ENCODE measurements around the gene ALG9.

The ALG9 gene

DNA sequence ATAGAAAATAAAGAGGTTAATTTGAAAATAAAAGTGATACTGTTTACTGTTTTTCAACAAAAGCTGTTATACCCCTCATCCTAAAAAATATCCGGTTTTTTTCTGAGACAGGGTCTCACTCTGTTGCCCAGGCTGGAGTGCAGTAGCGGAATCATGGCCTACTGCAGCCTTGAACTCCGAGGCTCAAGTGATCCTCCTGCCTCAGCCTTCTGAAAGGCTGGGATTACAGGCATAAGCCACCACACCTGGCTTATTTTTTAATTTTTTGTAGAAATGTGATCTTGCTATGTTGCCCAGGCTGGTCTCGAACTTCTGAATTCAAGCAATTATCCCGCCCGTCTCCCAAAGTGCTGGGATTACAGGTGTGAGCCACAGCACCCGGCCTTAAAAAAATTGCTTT is 35.7 kb downstream of the ALG9 start:
- no peak for DNase-seq (ENCODE audit: low read depth)

DNA sequence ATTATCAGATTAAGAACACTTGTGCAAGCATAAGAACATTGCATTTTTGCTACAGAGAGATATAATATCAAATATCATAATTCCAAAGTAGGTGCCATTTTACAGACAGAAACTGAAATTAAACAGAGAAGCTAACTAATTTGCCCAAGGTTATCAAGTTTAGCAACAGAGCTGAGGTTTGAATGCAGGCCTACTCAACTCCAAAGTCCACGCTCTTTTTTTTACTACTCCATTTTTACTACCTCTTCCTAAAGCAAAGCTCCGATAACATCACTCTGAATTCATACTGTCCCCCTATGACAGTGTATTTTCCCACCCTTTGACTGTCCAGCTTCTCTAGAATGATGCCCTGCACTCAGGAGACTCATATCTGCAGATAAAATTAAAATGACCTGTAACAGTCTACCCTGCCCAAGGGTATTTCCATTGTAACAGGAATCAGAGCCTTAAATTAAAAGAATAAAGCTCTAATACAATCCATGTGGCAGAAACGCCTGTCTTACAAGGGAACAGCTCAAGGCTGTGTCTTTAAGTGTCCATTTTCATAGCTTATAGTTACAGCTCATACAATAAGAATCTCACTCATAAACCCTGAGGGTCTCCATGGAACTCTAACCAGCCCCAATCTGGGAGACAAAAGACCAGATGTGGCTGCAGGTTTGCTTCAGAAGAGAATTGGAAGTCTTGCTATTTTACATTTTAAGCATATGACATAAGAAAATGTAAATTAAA is 36.8 kb downstream of the ALG9 start:
- DNase-seq (ENCODE audit: low read depth): no peak

DNA sequence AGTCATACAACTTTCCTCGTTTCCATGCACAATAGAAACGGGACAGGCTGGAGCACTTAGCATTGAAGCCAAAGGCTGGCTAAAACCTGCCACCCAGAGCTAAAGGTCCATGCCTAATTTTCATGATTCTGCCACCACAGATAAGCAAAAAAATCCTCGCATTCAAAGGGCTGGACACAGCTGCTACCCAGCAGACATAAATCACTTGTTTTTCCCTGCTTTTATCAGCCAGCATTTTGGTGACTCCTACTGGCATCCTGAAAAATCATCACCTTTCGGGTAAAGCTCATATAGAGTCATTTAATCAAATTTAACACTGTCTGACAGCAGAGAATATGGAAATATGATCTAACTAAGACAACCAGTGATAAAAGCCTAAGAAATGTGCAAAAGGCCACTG is 37.9 kb downstream of the ALG9 start:
- no peak for DNase-seq (ENCODE audit: low read depth)

DNA sequence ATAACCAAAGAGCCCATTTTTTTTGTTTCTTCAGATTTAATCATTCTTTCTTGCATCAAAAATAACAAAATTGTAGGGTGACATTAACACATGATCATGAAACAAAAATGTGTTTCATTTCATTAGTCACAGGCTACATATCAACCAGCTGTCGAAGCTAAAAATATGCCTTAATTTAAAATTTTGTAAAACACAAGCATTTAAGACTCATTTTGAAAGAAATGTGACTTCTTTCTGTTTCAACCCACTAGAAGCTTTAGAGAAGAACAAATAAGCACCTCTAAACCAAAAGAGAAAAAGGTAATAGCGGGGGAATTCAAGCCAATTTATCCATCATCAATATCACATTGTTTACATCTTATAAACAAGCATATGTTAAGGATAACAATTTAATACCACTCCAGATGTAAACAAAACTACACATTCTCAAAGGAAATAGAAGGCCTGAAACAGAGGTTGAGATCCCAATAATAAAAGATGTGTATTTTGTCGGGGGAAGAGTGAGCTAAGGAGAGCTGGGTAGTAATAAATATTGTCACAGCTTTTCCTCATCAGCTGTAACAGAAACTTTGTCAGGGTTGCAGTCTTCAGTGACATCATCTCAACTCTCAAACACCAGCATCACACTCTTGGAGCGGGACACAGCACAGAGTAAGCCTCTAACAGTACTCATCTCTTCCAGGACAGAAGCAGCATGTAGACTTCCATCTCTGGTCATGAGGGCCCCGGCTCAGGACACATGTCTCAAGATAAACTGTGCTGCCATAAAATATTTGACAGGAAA is 42.0 kb downstream of the ALG9 start:
- no peak for DNase-seq (ENCODE audit: low read depth)

DNA sequence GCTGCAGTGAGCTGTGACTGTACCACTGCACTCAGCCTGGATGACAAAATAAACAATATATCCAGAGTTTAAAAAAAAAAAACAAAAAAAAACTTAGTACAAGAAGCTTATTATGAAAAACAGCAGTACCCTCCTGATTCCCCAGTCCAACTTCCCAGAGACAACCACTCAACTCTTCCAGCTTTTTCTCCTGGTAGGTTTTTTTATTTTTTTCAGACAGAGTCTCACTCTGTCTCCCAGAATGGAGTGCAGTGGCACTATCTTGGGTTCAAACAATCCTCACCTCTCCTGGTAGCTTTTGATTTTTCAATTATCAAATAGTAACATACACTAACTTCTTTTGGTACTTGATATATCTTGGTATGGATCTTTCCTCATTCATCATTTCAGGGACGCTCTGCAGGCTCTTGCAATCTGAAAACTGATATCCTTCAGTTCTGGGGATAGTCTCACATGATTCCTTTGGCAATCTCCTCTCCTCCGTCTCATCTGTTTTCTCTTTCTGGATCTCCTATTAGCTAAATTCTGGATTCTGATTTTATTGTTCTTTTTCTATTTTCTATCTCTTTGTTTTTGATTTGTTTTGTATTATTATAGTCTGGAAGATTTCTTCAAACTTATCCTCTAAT is 44.9 kb downstream of the ALG9 start:
- DNase-seq (ENCODE audit: low read depth): no peak

DNA sequence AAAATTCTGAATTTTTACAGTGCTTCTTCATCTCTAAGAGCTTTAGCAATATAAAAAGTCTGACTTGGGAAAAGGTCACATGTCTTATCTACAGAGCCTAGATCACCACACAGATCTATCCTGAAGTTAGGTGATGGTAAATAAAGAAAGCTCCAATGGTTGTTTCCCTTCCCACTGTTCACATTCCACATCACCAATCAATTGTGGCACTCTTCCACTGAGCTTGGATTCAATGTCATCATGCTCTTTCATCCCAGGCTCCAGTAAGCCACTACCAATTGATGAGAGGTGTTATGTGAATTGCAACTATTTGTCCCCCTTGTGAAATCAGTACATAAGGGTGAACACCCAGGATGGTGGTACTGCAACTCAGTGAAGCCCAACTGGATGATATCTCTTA is 47.8 kb downstream of the ALG9 start:
- DNase-seq (ENCODE audit: low read depth): no peak

DNA sequence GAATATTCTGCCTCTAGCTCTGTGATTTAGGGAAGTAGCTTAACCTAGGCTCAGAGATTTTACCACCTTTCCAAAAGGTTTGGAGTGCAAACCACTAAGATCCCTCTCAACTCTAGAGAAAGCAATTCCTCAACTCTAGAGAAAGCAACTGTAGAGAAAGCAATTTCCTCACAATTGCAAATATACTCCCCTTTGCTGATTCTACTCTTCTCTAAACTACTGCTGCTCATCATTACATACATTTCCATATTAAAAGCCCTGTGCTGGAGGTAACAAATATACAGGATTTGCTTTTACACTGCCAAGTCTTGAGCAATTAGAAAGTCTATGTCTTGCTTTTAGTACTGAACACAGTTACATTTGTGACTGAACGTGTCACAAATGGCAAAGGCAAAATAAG is 48.2 kb downstream of the ALG9 start:
- DNase-seq (ENCODE audit: low read depth): no peak

DNA sequence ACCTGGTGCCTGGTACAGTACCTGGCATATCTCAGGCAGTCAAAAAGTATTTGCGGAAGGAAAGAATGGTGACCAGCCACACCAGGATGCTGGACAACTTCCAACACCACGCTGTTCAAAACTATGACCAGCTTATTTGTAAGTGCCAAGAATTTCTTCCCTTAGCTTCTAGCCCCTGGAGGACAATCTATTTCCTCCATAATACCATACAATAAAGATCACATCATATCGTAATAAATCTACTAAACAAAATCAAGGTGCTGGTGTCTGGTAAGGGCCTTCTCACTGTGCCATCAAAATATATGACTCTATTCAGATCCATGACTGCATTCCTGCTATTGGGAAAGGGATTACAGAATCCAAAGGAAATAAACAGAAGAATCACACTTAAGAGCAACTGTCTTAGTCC is 51.5 kb downstream of the ALG9 start:
- DNase-seq (ENCODE audit: low read depth): no peak

DNA sequence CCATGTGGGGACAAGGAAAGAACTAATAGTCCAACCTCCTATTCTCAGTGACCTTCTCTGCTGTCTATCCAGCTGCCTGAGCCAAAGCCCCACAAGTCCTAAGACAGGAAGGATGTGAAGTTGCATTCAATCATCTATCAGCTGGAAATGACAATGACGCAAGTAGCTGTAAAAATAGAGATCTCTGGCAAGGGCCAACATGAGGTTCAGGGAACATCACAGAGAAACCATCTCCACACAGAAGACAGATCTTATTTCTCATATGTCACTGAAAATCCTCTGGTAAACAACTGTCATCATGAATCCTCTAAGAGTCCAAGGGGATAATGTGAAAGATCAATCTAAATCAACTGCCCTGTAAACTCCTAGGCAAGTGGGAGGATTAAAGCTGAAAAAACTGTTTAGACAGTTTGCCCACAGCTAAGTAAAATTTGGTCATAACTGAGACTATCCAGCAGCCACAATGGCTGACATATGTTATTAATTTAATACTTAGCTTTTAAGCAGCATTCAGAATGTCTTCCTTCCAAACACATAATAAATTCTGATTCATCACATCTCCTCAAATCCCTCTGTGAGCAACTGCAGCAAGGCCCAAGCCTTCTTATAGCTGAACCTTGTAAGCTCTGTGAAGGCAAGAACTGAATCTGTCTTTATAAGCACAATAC is 52.1 kb downstream of the ALG9 start:
- DNase-seq (ENCODE audit: low read depth): no peak

DNA sequence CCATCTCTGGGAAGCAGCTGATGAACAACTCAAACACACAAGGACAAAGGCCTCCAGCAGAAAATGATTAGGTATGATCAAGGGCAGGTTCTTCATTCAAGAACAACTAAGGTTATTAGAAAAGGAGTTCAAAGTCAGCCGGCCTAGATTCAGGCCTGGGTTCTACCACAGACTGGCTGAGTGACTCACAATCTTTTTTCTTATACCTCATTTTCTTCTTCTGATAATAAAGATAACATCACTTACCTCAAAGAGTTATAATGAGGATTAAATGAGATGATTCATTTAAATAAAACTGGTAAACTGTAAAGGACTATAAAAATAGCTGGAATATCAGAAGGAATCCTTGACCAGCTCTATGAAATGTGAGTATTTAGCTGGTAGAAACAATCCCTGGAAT is 55.9 kb downstream of the ALG9 start:
- no peak for DNase-seq (ENCODE audit: low read depth)

DNA sequence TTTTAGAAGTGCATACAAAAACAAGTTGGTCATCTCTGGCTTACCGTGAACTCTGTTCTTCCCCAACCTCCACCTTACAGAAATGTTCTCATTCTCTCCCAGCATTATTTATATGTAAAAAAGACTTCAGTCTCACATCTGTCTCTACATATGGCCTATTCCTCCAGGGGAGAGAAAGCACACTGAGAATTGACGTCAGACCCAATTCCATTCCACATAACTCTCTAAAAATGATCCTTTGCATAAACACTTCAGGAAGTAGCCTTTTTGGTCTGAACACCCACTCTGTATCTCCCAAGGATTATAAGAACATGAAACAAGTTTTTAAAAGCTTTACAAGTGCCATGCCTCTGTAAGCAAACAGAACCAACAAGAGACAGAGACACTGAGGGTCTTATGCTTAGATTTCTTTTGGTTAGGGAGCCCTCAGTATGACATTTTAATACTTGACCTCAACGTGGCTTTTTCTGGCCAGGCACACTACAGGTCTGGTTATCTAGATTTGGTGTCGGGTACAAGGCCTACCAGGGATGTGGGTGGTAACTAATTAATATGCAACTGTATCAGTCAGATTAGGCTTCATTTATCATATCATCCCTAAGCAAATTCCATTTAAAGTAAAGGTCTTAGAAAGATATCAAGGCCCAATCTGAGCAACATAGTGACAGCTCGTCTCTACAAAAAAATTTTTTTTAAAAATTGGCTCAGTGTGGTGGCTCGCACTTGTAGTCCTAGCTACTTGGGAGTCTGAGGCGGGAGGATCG is 56.6 kb downstream of the ALG9 start:
- DNase-seq (ENCODE audit: low read depth): no peak

DNA sequence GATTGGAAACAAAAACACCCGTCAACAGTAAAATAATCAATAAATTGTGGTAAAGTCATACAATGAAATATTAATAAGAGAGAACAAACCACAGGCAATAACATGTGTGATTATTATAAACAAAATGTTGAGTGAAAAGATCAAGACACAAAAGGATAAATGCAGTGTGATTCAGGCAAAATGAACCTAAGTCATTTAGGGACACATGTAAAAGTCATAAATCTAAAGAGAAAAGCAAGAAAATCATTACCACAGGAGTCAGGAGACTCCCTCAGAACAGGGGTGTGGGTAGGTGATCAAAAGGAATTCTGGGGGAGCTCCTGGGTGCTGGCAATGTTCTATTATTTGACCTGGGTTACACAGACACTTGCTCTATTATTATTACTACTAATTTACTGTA is 57.3 kb downstream of the ALG9 start:
- DNase-seq (ENCODE audit: low read depth): no peak

DNA sequence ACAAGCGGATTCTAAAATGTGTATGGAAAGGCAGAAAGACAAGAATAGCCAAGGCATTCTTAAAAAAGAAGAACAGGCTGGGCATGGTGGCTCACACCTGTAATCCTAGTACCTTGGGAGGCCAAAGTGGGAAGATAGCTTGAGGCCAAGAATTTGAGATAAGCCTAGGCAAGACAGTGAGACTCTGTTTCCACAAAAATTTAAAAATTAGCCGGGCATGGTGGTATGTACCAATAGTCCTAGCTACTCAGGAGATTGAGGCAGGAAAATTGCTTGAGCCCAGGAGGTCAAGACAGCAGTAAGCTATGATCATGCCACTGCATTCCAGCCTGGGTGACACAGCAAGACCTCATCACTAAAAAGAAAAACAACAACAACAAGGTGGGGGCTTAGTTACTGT is 59.2 kb downstream of the ALG9 start:
- no peak for DNase-seq (ENCODE audit: low read depth)

DNA sequence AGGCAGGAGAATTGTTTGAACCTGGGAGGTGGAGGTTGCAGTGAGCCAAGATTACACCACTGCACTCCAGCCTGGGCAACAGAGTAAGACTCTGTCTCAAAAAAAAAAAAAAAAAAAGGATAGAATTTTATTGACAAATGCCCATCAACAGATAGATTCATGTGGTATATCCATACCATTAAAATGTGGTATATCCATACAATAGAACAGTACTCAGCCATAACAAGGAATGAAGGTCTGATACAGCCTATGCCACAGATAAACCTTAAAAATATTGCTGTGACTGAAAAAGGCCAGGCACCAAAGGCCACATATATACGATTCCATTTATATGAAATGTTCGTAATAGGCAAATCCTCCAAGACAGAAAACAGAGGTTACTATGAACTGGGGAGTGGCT is 59.9 kb downstream of the ALG9 start:
- no peak for DNase-seq (ENCODE audit: low read depth)

DNA sequence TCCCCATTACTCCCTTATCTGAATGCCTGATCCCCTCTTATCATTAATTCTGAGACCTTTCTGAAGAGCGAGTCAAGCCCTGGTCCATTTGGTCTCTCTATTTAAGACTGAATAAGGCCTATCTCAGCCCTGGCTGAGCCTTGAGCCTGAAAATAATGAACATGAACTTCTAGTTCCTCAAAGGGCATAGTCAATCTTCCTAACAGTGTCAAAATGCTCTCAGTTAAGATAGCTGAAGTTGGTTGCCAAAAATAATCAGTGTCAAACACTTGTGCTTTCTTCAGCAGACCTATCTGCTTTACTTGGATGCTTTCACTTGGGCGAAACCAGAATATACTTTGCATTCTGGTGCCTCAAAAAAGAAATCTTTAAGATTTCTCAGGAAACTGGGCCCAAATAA is 62.5 kb downstream of the ALG9 start:
- DNase-seq (ENCODE audit: low read depth): no peak

DNA sequence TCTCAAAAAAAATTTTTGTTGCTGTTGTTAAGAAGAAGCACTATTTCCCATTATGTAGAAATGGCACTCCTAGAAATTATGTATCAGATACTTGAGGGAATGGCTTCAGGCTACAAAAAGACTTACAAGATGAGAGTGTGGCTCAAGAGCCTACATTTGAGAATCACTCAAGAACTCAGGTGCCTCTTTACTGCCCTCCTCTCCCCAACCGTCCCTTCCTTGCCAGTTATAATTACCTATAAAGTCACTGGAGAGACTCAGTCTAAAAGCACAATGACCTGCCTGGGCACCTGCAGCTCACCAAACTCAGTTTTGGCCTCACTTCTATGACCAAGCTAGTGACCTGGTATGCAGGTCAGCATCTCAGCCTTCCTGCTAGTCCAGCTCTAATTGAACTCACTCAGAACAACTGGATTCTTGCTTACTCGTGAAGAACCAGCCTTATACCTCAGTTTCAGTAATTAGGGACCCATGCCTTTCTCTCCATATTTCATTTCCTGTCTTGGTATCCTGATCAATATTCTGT is 63.3 kb downstream of the ALG9 start:
- no peak for DNase-seq (ENCODE audit: low read depth)

DNA sequence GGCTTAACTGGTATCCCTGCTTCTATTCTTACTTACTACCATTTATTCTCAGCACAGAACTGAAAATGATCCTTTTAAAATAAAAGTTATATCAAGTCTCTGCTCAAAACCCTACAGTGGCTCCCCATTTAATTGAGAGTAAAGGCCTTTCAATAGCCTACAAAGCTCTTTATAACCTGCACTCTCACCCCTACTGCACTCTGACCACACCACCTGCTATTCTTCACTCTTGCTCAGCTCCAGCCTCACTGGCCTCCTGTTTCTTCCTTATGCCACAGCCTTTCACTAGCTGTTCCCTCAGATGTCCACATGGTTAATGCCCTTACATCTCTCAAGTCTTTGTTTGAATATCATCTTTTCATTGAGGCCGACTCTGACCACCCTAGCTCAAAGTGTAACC is 64.3 kb downstream of the ALG9 start:
- DNase-seq (ENCODE audit: low read depth): no peak

DNA sequence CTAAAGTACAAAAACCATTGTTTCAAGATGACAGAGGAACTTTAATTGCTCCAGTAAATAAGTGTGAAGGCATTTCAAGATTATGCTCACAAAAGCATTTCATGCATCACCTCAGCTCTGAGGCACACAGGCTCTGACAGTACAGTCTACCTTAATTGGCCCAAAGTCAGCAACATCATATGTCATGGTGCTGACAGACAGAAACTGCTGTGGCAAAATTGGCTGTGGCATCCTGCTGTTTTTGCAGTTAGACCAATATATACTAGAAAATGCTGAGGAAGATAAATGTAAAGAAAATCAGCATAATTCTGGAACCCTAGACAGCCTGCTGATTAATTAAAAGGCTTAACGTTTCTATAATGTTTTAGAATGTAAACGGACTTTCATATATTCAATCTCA is 70.2 kb downstream of the ALG9 start:
- no peak for DNase-seq (ENCODE audit: low read depth)

DNA sequence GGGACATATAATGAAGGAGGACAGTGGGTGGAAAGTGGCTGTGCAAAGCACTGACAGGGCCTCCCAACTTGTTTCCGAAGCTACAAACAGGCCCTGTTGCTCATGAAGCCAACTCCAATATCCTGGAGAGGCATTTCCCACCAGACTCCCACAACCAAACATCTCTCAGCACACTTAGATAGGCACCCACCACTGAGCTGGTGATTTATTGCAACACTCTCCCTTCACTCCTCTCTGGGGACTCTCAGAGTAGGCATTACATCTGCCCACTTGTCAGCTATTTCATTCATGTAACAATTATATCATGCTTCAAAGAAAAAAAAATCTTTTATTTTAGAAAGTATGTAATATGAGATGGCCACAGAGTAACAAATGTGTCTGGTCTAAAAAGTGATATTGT is 73.1 kb downstream of the ALG9 start:
- no peak for DNase-seq (ENCODE audit: low read depth)

DNA sequence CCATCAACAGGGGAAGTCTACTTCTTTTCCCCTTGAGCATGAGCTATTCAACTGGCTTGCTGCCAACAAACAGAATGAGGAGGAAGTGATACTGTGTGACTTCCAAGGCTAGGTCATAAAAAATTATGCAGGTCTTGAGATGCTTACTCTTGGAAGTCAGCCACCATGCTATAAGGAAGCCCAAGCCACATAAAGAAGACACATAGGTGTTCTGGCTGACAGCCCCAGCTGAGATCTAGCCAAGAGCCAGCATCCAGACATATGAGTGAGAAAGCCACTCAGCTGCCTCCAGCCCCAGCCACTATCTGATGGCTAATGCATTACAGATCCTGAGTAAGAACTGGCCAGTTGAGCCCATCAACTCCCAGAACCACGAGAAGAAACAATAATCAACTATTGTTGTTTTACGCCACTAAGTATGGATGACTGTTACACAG is 74.2 kb downstream of the ALG9 start:
- DNase-seq (ENCODE audit: low read depth): no peak

DNA sequence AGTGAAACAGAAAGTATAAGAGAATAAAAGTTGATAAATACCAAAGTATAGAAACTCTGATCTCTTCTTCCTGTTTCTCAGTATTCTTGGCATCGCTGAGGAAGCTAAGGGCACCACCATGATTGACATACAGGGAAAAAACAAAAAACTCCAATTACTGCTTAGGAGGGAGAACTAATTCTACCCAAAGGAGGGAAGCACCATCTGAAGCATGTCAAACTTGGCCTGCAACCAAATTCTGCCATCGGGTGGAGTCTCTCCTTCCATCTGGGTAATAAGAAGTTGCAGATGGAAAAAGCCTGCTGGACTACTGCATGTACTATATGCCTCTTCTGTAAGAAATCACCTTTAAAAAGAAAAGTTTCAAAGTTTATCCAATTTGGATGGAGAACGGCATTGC is 74.7 kb downstream of the ALG9 start:
- no peak for DNase-seq (ENCODE audit: low read depth)
